GM12878 (cell line): ENCODE measurements around the gene BRINP3. TPM values are rescaled to one million over a fixed set of nuclear protein-coding genes. Genes with fewer than 3 reads are reported as not detected.

Experiments
- ATAC-seq: fragments of 200-7000 bp; cut with Tn5 transposase; 3 replicates; pipeline ENCODE4 v1.9.1; 2020; ENCODE audit warnings: mild to moderate bottlenecking, moderate library complexity
- BruUV-seq: library from RNA; stranded (reverse); fragments of 400-500 nt; replicated peaks from 2 replicates; lab custom pipeline; 2021; lab: Mats Ljungman, UMichigan
- CTCF ChIA-PET: fragments of 300-600 bp; sonication (Branson Sonifier 250); formaldehyde crosslinking; extraction: SDS; loops from one replicate; lab custom pipeline; 2021; ENCODE audit warnings: inconsistent platforms; lab: Yijun Ruan, JAX
- POLR2A ChIA-PET: fragments of 350-600 bp; formaldehyde crosslinking; extraction: SDS; loops from one replicate; lab custom pipeline; 2021; ENCODE audit warnings: inconsistent platforms; lab: Charles Lee
- RAD21 ChIA-PET: fragments of 300-600 bp; sonication (Branson Sonifier 250); formaldehyde crosslinking; loops from one replicate; lab custom pipeline; 2023; ENCODE audit warnings: antibody characterized with exemption; ENCODE audit not compliant: unreplicated experiment; lab: Charles Lee
- SMC1A ChIA-PET: fragments of 300-600 bp; sonication (Branson Sonifier 250); formaldehyde crosslinking; loops from one replicate; lab custom pipeline; 2023; ENCODE audit not compliant: unreplicated experiment, uncharacterized antibody; lab: Charles Lee
- DNase-seq: peaks from one replicate; pipeline ENCODE4 v3.0.0-alpha.2; 2011; ENCODE audit warnings: low read depth, low spot score
- FAIRE-seq: peaks from 3 replicates; lab custom pipeline; 2011; peaks lifted over from hg19 to GRCh38; lab: Jason Lieb, UNC
- H2AFZ ChIP-seq: 2 replicates; pipeline ENCODE4 v1.6.0; 2011; ENCODE audit warnings: low read depth, low read length, control low read depth; ENCODE audit not compliant: control insufficient read depth
- H3K27ac ChIP-seq: 2 replicates; pipeline ENCODE4 v1.5.1; 2011; ENCODE audit warnings: control low read depth; ENCODE audit not compliant: control insufficient read depth, insufficient read depth
- H3K27me3 ChIP-seq, 2 experiments: replicated peaks in 1 of 2; 2 replicates each; pipeline versions ENCODE4 v1.6.0 to v1.6.1; 2011; ENCODE audit warnings: low read length in 1 of 2; ENCODE audit not compliant: control insufficient read depth in 2 of 2, insufficient read depth in 2 of 2
- H3K36me3 ChIP-seq, 2 experiments: 2 replicates each; pipeline ENCODE4 v1.5.1; 2011; ENCODE audit warnings: low read length in 1 of 2; ENCODE audit not compliant: control insufficient read depth in 2 of 2, insufficient read depth in 2 of 2
- H3K4me1 ChIP-seq: 2 replicates; pipeline ENCODE4 v1.6.1; 2011; ENCODE audit warnings: mild to moderate bottlenecking, low read length, moderate library complexity, mixed read lengths; ENCODE audit not compliant: control insufficient read depth, insufficient read depth
- H3K4me2 ChIP-seq: 2 replicates; pipeline ENCODE4 v1.6.0; 2011; ENCODE audit warnings: control low read depth; ENCODE audit not compliant: control insufficient read depth, insufficient read depth
- H3K4me3 ChIP-seq: fragments of 200-600 bp; sonication (generic); 2 replicates; pipeline ENCODE4 v1.5.1; 2016
- H3K79me2 ChIP-seq: 2 replicates; pipeline ENCODE4 v1.6.0; 2011; ENCODE audit warnings: low read length; ENCODE audit not compliant: control insufficient read depth, insufficient read depth
- H3K9ac ChIP-seq: 2 replicates; pipeline ENCODE4 v1.8.0; 2011; ENCODE audit warnings: low read length, control low read depth, mixed read lengths; ENCODE audit not compliant: control insufficient read depth, insufficient read depth
- H3K9me3 ChIP-seq: replicated peaks from 3 replicates; pipeline ENCODE4 v1.5.1; 2011; ENCODE audit warnings: mild to moderate bottlenecking, low read length; ENCODE audit not compliant: control insufficient read depth, insufficient read depth
- H4K20me1 ChIP-seq: 2 replicates; pipeline ENCODE4 v1.6.0; 2011; ENCODE audit not compliant: control insufficient read depth, insufficient read depth
- CBX5 ChIP-seq: sonication (generic); IDR thresholded peaks from 2 replicates; pipeline ENCODE4 v1.6.1; 2016; ENCODE audit warnings: low read depth, moderate library complexity, mild to moderate bottlenecking, inconsistent platforms
- DPF2 ChIP-seq: fragments of 450-650 bp; IDR thresholded peaks from 2 replicates; pipeline ENCODE4 v1.6.1; 2017; ENCODE audit warnings: mild to moderate bottlenecking
- NR2C1 ChIP-seq: fragments of 450-650 bp; IDR thresholded peaks from 2 replicates; pipeline ENCODE4 v1.6.1; 2017; ENCODE audit warnings: antibody characterized with exemption, mild to moderate bottlenecking, moderate library complexity
- SPI1 ChIP-seq: IDR thresholded peaks from 2 replicates; pipeline ENCODE4 v1.6.1; 2011; ENCODE audit warnings: low read depth, mild to moderate bottlenecking, low read length, moderate library complexity, borderline replicate concordance; ENCODE audit not compliant: insufficient read depth
- TCF12 ChIP-seq: IDR thresholded peaks from 2 replicates; pipeline ENCODE4 v1.6.1; 2011; ENCODE audit warnings: low read depth, mild to moderate bottlenecking, low read length
- ZBED1 ChIP-seq: IDR thresholded peaks from 2 replicates; pipeline ENCODE4 v1.6.1; 2016; ENCODE audit warnings: borderline replicate concordance
- ZNF622 ChIP-seq: fragments of 450-650 bp; IDR thresholded peaks from 2 replicates; pipeline ENCODE4 v1.6.1; 2017; ENCODE audit warnings: mild to moderate bottlenecking, inconsistent platforms
- ZSCAN29 ChIP-seq: fragments of 450-650 bp; IDR thresholded peaks from 2 replicates; pipeline ENCODE4 v1.6.1; 2017; ENCODE audit warnings: mild to moderate bottlenecking, moderate library complexity
- ZZZ3 ChIP-seq: IDR thresholded peaks from 2 replicates; pipeline ENCODE4 v1.6.1; 2011; ENCODE audit warnings: low read depth; ENCODE audit not compliant: control insufficient read depth, insufficient read length
- WGBS: methylation state at CpG from one replicate; pipeline ENCODE4 v1.1.6; 2016; ENCODE audit warnings: low lambda C conversion rate; ENCODE audit not compliant: insufficient replicate concordance, insufficient coverage; ENCODE audit errors: missing lambda C conversion rate; 5-methylcytosine and 5-hydroxymethylcytosine counted together
- in situ Hi-C: fragments of 300-500 bp; cut with MboI; formaldehyde crosslinking; loops from 9 replicates; pipeline ENCODE4 v1.14.3; 2018; ENCODE audit warnings: mixed read lengths
- intact Hi-C: fragments of 100-400 bp; cut with micrococcal nuclease; formaldehyde crosslinking; loops from one replicate; pipeline ENCODE4 v1.14.2; 2022; ENCODE audit not compliant: unreplicated experiment
- polyA plus RNA-seq, 11 experiments: library from polyadenylated mRNA; depleted of rRNA in 4 of 11; unstranded in 6 of 11; stranded (reverse) in 5 of 11; fragments of >200 nt; fragmentation: Nextera tagmentation in 4 of 11; fragmentation: Illumina TruSeq in 1 of 11; extraction: Ambion mirVana in 4 of 11; extraction: Trizol in 1 of 11; gene quantifications; 1 replicate in 1 of 11; 2 replicates in 10 of 11; pipeline versions ENCODE4 v1.2.1 to v1.2.3, GENCODE V29; 2011 to 2016; ENCODE audit warnings: inconsistent platforms in 2 of 11, missing spikeins in 2 of 11, low read depth in 1 of 11
- total RNA-seq, 4 experiments: library from RNA; depleted of rRNA in 3 of 4; stranded (reverse); fragments of >200 nt in 3 of 4; fragmentation: Illumina TruSeq in 1 of 4; extraction: Trizol in 1 of 4; gene quantifications; 2 replicates each; pipeline versions ENCODE4 v1.2.1 to v1.2.3, GENCODE V29; 2013 to 2021
- TF ChIP-seq, protein P1 (sequence below): fragments of 450-650 bp; IDR thresholded peaks from 2 replicates; pipeline ENCODE4 v1.6.1; 2014; ENCODE audit warnings: mild to moderate bottlenecking
- TF ChIP-seq, protein P2 (sequence below): fragments of 450-650 bp; formaldehyde crosslinking; IDR thresholded peaks from 2 replicates; pipeline ENCODE4 v1.4.0; 2020; ENCODE audit warnings: mild to moderate bottlenecking, moderate library complexity
- TF ChIP-seq, protein P3 (sequence below): fragments of 450-650 bp; formaldehyde crosslinking; IDR thresholded peaks from 2 replicates; pipeline ENCODE4 v1.5.0; 2022; ENCODE audit warnings: mild to moderate bottlenecking, missing genetic modification characterization

The BRINP3 gene
- total and polyA plus RNA-seq, 10 of the 15 experiments (the other 5 are each of a cell fraction or from before 2014, with no cell fraction given) = under 0.01 TPM; not detected in 9

DNA sequence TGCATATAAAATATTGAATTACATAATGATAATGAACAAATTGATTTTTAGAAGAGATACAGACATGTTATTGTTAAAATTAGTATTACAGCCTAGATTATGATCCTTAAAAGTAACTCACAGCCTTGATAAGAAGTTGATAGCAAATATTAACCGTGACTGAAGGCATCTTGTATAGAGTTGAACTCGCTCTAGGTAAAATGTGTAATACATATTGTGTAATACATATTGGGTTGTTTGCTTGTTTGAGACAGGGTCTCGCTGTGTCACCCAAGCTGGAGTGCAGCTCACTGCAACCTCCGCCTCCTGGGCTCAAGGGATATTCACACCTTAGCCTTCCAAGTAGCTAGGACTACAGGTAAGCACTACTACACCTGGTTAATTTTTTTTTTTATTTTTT is 269.9 kb downstream of the BRINP3 start:
- ChIA-PET RAD21 (no interaction called here), CTCF (no interaction called here), POLR2A (no interaction called here), SMC1A (no interaction called here)
- H3K9ac ChIP-seq = no peak overlapping the region
- no peak for TF ChIP-seq ZNF622
- TF ChIP-seq DPF2 = no peak
- TF ChIP-seq ZZZ3 = no peak
- no peak for TF ChIP-seq TCF12
- TF ChIP-seq SPI1 = no peak
- no peak for TF ChIP-seq ZSCAN29
- TF ChIP-seq, protein P1, sequence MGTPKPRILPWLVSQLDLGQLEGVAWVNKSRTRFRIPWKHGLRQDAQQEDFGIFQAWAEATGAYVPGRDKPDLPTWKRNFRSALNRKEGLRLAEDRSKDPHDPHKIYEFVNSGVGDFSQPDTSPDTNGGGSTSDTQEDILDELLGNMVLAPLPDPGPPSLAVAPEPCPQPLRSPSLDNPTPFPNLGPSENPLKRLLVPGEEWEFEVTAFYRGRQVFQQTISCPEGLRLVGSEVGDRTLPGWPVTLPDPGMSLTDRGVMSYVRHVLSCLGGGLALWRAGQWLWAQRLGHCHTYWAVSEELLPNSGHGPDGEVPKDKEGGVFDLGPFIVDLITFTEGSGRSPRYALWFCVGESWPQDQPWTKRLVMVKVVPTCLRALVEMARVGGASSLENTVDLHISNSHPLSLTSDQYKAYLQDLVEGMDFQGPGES = no peak
- no peak for TF ChIP-seq NR2C1
- TF ChIP-seq, protein P2, sequence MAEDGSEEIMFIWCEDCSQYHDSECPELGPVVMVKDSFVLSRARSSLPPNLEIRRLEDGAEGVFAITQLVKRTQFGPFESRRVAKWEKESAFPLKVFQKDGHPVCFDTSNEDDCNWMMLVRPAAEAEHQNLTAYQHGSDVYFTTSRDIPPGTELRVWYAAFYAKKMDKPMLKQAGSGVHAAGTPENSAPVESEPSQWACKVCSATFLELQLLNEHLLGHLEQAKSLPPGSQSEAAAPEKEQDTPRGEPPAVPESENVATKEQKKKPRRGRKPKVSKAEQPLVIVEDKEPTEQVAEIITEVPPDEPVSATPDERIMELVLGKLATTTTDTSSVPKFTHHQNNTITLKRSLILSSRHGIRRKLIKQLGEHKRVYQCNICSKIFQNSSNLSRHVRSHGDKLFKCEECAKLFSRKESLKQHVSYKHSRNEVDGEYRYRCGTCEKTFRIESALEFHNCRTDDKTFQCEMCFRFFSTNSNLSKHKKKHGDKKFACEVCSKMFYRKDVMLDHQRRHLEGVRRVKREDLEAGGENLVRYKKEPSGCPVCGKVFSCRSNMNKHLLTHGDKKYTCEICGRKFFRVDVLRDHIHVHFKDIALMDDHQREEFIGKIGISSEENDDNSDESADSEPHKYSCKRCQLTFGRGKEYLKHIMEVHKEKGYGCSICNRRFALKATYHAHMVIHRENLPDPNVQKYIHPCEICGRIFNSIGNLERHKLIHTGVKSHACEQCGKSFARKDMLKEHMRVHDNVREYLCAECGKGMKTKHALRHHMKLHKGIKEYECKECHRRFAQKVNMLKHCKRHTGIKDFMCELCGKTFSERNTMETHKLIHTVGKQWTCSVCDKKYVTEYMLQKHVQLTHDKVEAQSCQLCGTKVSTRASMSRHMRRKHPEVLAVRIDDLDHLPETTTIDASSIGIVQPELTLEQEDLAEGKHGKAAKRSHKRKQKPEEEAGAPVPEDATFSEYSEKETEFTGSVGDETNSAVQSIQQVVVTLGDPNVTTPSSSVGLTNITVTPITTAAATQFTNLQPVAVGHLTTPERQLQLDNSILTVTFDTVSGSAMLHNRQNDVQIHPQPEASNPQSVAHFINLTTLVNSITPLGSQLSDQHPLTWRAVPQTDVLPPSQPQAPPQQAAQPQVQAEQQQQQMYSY (CRISPR knock-in tag) = no peak
- TF ChIP-seq, protein P3, sequence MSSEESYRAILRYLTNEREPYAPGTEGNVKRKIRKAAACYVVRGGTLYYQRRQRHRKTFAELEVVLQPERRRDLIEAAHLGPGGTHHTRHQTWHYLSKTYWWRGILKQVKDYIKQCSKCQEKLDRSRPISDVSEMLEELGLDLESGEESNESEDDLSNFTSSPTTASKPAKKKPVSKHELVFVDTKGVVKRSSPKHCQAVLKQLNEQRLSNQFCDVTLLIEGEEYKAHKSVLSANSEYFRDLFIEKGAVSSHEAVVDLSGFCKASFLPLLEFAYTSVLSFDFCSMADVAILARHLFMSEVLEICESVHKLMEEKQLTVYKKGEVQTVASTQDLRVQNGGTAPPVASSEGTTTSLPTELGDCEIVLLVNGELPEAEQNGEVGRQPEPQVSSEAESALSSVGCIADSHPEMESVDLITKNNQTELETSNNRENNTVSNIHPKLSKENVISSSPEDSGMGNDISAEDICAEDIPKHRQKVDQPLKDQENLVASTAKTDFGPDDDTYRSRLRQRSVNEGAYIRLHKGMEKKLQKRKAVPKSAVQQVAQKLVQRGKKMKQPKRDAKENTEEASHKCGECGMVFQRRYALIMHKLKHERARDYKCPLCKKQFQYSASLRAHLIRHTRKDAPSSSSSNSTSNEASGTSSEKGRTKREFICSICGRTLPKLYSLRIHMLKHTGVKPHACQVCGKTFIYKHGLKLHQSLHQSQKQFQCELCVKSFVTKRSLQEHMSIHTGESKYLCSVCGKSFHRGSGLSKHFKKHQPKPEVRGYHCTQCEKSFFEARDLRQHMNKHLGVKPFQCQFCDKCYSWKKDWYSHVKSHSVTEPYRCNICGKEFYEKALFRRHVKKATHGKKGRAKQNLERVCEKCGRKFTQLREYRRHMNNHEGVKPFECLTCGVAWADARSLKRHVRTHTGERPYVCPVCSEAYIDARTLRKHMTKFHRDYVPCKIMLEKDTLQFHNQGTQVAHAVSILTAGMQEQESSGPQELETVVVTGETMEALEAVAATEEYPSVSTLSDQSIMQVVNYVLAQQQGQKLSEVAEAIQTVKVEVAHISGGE (CRISPR knock-in tag) = no peak
- TF ChIP-seq CBX5 = no peak
- TF ChIP-seq ZBED1 = no peak
- DNase-seq = no peak
- ATAC-seq = no peak
- H3K27ac ChIP-seq = no peak overlapping the region
- no peaks in the 10 kb centered on the region for H3K4me1 ChIP-seq
- no peaks in the 10 kb centered on the region for H3K9me3 ChIP-seq
- no peak overlapping the region for H3K4me2 ChIP-seq
- H3K79me2 ChIP-seq = no peaks in the 10 kb centered on the region
- intact Hi-C loops = no loop called here
- no peak for FAIRE-seq
- in situ Hi-C loops = no loop called here
- H3K36me3 ChIP-seq = no peaks in the 10 kb centered on the region
- no peak overlapping the region for H2AFZ ChIP-seq
- H3K4me3 ChIP-seq = no peak overlapping the region
- H3K27me3 ChIP-seq = no peaks in the 10 kb centered on the region
- 12% methylated on average over 4 of the region's 4 CpGs for WGBS
- no TSS peak for BruUV-seq
- no peaks in the 10 kb centered on the region for H4K20me1 ChIP-seq
